Keratinocyte (primary cell): Measurements from ENCODE around the gene RAPGEF1.

Experiments
- EZH2 ChIP-seq: IDR thresholded peaks from one replicate; pipeline ENCODE4 v1.6.1; 2012; ENCODE audit warnings: inconsistent platforms, mild to moderate bottlenecking, low read length, moderate library complexity
- TF ChIP-seq, protein P1 (sequence below), 3 experiments: IDR thresholded peaks in 1 of 3; conservative IDR thresholded peaks in 1 of 3; optimal IDR thresholded peaks in 1 of 3; 2 replicates in 2 of 3; 3 replicates in 1 of 3; pipeline versions ENCODE3 to v1.5.1; 2011; ENCODE audit warnings: low read length in 3 of 3, mild to moderate bottlenecking in 3 of 3, moderate library complexity in 2 of 3, control low read depth in 1 of 3, inconsistent platforms in 1 of 3; ENCODE audit not compliant: insufficient read depth in 2 of 3; ENCODE audit errors: extremely low read depth in 1 of 3

DNA sequence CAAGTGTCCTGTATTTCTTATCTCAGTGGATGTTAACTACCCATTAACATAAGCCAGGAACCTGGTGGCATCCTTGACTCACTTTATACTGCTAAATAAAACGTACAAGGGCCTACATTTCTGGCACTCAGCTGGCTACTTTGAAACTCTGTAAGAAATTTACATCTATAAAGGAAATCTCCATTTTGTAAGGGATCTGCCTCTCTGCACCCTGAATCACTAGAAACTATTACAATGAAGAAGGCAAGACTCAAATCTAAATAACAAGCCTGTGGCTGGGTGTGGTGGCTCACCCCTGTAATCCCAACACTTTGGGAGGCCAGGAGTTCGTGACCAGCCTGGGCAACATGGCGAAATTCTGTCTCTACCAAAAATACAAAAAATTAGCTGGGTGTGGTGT lies 51.5 kb downstream of the RAPGEF1 start:
- TF ChIP-seq, protein P1, sequence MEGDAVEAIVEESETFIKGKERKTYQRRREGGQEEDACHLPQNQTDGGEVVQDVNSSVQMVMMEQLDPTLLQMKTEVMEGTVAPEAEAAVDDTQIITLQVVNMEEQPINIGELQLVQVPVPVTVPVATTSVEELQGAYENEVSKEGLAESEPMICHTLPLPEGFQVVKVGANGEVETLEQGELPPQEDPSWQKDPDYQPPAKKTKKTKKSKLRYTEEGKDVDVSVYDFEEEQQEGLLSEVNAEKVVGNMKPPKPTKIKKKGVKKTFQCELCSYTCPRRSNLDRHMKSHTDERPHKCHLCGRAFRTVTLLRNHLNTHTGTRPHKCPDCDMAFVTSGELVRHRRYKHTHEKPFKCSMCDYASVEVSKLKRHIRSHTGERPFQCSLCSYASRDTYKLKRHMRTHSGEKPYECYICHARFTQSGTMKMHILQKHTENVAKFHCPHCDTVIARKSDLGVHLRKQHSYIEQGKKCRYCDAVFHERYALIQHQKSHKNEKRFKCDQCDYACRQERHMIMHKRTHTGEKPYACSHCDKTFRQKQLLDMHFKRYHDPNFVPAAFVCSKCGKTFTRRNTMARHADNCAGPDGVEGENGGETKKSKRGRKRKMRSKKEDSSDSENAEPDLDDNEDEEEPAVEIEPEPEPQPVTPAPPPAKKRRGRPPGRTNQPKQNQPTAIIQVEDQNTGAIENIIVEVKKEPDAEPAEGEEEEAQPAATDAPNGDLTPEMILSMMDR (optimal IDR thresholded peaks at IDR 0.05 in 1 of 3, IDR thresholded peaks at IDR 0.05 in 1 of 3, conservative IDR thresholded peaks at IDR 0.05 in 1 of 3; ENCODE audit: extremely low read depth in 1 of 3, insufficient read depth in 2 of 3, low read length in 3 of 3): no peak
- TF ChIP-seq EZH2: no peak
